B cell (primary cell): ENCODE measurements around the gene PBX2. TPM values are rescaled to one million over a fixed set of nuclear protein-coding genes. Genes with fewer than 3 reads are reported as not detected.

Experiments used
- ATAC-seq: fragments of 200-7000 bp; cut with Tn5 transposase; one replicate; pipeline ENCODE4 v1.10.0; 2021; ENCODE audit warnings: low read depth, mild to moderate bottlenecking, moderate number of reproducible peaks, moderate library complexity
- CTCF ChIA-PET: fragments of 350-600 bp; sonication (Branson Sonifier 250); formaldehyde crosslinking; loops from one replicate; lab custom pipeline; 2021; ENCODE audit warnings: antibody characterized with exemption, inconsistent platforms; lab: Charles Lee
- POLR2A ChIA-PET: fragments of 350-600 bp; sonication (Branson Sonifier 250); formaldehyde crosslinking; loops from one replicate; lab custom pipeline; 2021; ENCODE audit warnings: antibody characterized with exemption; lab: Charles Lee
- DNase-seq: peaks from one replicate; pipeline ENCODE4 v3.0.0; 2013
- H2AFZ ChIP-seq: 2 replicates; pipeline ENCODE4 v1.6.1; 2012; ENCODE audit warnings: mild to moderate bottlenecking, low read depth, low read length; ENCODE audit not compliant: insufficient read depth, poor library complexity, severe bottlenecking
- H3K27ac ChIP-seq, 2 donors: 1 replicate in 1 of 2; 2 replicates in 1 of 2; pipeline ENCODE4 v1.5.1; 2012 to 2013; ENCODE audit warnings: low read length in 2 of 2, mild to moderate bottlenecking in 2 of 2, moderate library complexity in 1 of 2
- H3K27me3 ChIP-seq, 4 experiments: fragments of 200-600 bp in 1 of 4; sonication (generic) in 1 of 4; replicated peaks in 1 of 4; 1 replicate in 2 of 4; 2 replicates in 2 of 4; pipeline versions ENCODE4 v1.6.1 to v1.7.0; 2013 to 2016; ENCODE audit warnings: low read length in 3 of 4, mild to moderate bottlenecking in 2 of 4, mixed read lengths in 1 of 4, moderate library complexity in 1 of 4; ENCODE audit not compliant: insufficient read depth in 4 of 4, control insufficient read depth in 3 of 4; ENCODE audit errors: control extremely low read depth in 1 of 4
- H3K36me3 ChIP-seq, 2 experiments: replicated peaks in 1 of 2; 1 replicate in 1 of 2; 2 replicates in 1 of 2; pipeline versions ENCODE4 v1.6.1 to v1.7.1; 2013; ENCODE audit warnings: low read length in 1 of 2; ENCODE audit not compliant: insufficient read depth in 2 of 2, control insufficient read depth in 1 of 2; ENCODE audit errors: control extremely low read depth in 1 of 2, extremely low read depth in 1 of 2
- H3K4me1 ChIP-seq, 2 donors: fragments of 200-600 bp in 1 of 2; sonication (generic) in 1 of 2; 1 replicate in 1 of 2; 2 replicates in 1 of 2; pipeline versions ENCODE4 v1.5.1 to v1.6.1; 2013 to 2017; ENCODE audit warnings: low read length in 2 of 2; ENCODE audit not compliant: control insufficient read depth in 2 of 2, insufficient read depth in 2 of 2
- H3K4me2 ChIP-seq: replicated peaks from 2 replicates; pipeline ENCODE3; 2012; ENCODE audit warnings: mild to moderate bottlenecking, low read depth, low read length; ENCODE audit not compliant: poor library complexity, severe bottlenecking
- H3K4me3 ChIP-seq, 5 experiments: fragments of 200-600 bp in 1 of 5; sonication (generic) in 1 of 5; 1 replicate in 3 of 5; 2 replicates in 2 of 5; pipeline versions ENCODE4 v1.5.1 to v1.7.0; 2011 to 2016; ENCODE audit warnings: low read length in 4 of 5, mild to moderate bottlenecking in 4 of 5, low read depth in 2 of 5, control low read depth in 1 of 5, moderate library complexity in 1 of 5; ENCODE audit not compliant: insufficient read depth in 1 of 5; ENCODE audit errors: control extremely low read depth in 1 of 5, extremely low read depth in 1 of 5
- H3K79me2 ChIP-seq: fragments of 200-600 bp; sonication (generic); one replicate; pipeline ENCODE4 v1.6.0; 2016; ENCODE audit warnings: low read length; ENCODE audit not compliant: control insufficient read depth, insufficient read depth
- H3K9ac ChIP-seq: fragments of 200-600 bp; sonication (generic); 2 replicates; pipeline ENCODE4 v1.6.1; 2017; ENCODE audit warnings: mild to moderate bottlenecking, low read length, moderate library complexity
- H3K9me3 ChIP-seq, 3 donors: one replicate each; pipeline versions ENCODE4 v1.6.1 to v1.7.1; 2013; ENCODE audit warnings: low read length in 2 of 3; ENCODE audit not compliant: control insufficient read depth in 2 of 3, insufficient read depth in 1 of 3; ENCODE audit errors: control extremely low read depth in 1 of 3
- H4K20me1 ChIP-seq: 2 replicates; pipeline ENCODE4 v1.6.0; 2012; ENCODE audit warnings: mild to moderate bottlenecking, low read length; ENCODE audit not compliant: insufficient read depth, control insufficient read depth, poor library complexity, severe bottlenecking
- H3K27ac Mint-ChIP-seq: one replicate; pipeline ENCODE4 v1.8.0; 2021; ENCODE audit warnings: mixed read lengths
- H3K27me3 Mint-ChIP-seq: one replicate; pipeline ENCODE4 v1.8.0; 2021; ENCODE audit warnings: mixed read lengths
- H3K4me1 Mint-ChIP-seq: one replicate; pipeline ENCODE4 v1.8.0; 2021; ENCODE audit warnings: mixed read lengths
- H3K4me3 Mint-ChIP-seq: one replicate; pipeline ENCODE4 v1.8.0; 2021; ENCODE audit warnings: mixed read lengths
- H3K9me3 Mint-ChIP-seq: one replicate; pipeline ENCODE4 v1.8.0; 2022; ENCODE audit warnings: mixed read lengths; ENCODE audit not compliant: insufficient read depth
- EZH2 ChIP-seq: IDR thresholded peaks from 2 replicates; pipeline ENCODE4 v1.6.1; 2012; ENCODE audit warnings: borderline replicate concordance, low read depth, mild to moderate bottlenecking, moderate library complexity, low read length; ENCODE audit not compliant: insufficient read depth, poor library complexity, severe bottlenecking
- intact Hi-C: fragments of 100-400 bp; cut with micrococcal nuclease; formaldehyde crosslinking; loops from one replicate; pipeline ENCODE4 v1.10.0; 2022
- polyA plus RNA-seq: library from polyadenylated mRNA; depleted of rRNA; stranded (reverse); fragments of >200 nt; gene quantifications from 2 replicates; pipeline ENCODE4 v1.2.3, GENCODE V29; 2012
- small RNA-seq: library from RNA; depleted of rRNA; stranded (forward); fragments of <200 nt; gene quantifications from one replicate; pipeline ENCODE3, GENCODE V24; 2012; ENCODE audit warnings: low replicate concordance, low read depth; ENCODE audit not compliant: insufficient read length
- total RNA-seq, 2 donors: library from RNA; stranded (reverse); fragments of 120-200 nt in 1 of 2; gene quantifications; 1 replicate in 1 of 2; 2 replicates in 1 of 2; pipeline versions ENCODE4 v1.2.3 to v1.2.4, GENCODE V29; 2013 to 2022
- TF ChIP-seq, protein P1 (sequence below): fragments of 200-600 bp; IDR thresholded peaks from one replicate; pipeline ENCODE4 v1.8.0; 2022; ENCODE audit warnings: antibody characterized with exemption, mild to moderate bottlenecking

PBX2 gene
- total and polyA plus RNA-seq, 2 donors (not counting 1 experiment from before 2014, with no cell fraction given), result 128 to 188 TPM

DNA sequence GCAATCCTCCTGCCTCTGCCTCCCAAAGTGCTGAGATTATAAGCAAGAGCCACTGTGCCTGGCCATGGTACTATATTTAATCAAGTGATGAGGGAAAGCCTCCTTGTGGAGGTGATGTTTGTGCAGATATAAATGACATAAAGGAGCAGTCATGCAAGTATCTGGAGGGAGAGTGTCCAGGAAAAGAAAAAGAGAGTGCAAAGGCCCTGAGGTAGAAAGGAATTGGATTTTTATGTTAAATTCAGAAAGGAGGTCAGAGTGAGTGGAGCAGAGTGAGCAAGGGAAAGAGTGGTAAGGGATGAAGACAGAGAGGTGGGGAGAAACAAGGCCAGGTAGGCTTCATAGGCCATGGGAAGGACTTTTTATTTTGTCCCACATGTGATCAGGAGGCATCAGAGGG, 52.5 kb downstream of the PBX2 start:
- no peaks in the 10 kb centered on the region for H3K4me1 ChIP-seq
- no peak overlapping the region for H3K9ac ChIP-seq
- no peak overlapping the region for H3K27ac ChIP-seq
- no peak for DNase-seq
- H3K4me3 ChIP-seq, result no peak overlapping the region
- H3K79me2 ChIP-seq, result no peaks in the 10 kb centered on the region
- no peak overlapping the region for H2AFZ ChIP-seq
- H3K27me3 ChIP-seq, result peaks cover 0 to 5% (median 2%) of the 10 kb centered on the region in 4 experiments
- Mint-ChIP-seq H3K27ac (no peak overlapping the region), H3K4me3 (no peak overlapping the region), H3K27me3 (peaks cover 20% of the 10 kb centered on the region), H3K9me3 (no peaks in the 10 kb centered on the region), H3K4me1 (no peaks in the 10 kb centered on the region)
- no peak overlapping the region for H3K4me2 ChIP-seq
- intact Hi-C loops, result no loop called here
- H4K20me1 ChIP-seq, result no peaks in the 10 kb centered on the region
- CTCF ChIA-PET, result no interaction called here
- H3K9me3 ChIP-seq, result no peaks in the 10 kb centered on the region
- no peaks in the 10 kb centered on the region for H3K36me3 ChIP-seq
- TF ChIP-seq EZH2, result no peak
- TF ChIP-seq, protein P1, sequence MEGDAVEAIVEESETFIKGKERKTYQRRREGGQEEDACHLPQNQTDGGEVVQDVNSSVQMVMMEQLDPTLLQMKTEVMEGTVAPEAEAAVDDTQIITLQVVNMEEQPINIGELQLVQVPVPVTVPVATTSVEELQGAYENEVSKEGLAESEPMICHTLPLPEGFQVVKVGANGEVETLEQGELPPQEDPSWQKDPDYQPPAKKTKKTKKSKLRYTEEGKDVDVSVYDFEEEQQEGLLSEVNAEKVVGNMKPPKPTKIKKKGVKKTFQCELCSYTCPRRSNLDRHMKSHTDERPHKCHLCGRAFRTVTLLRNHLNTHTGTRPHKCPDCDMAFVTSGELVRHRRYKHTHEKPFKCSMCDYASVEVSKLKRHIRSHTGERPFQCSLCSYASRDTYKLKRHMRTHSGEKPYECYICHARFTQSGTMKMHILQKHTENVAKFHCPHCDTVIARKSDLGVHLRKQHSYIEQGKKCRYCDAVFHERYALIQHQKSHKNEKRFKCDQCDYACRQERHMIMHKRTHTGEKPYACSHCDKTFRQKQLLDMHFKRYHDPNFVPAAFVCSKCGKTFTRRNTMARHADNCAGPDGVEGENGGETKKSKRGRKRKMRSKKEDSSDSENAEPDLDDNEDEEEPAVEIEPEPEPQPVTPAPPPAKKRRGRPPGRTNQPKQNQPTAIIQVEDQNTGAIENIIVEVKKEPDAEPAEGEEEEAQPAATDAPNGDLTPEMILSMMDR, result no peak
- ATAC-seq, result no peak
- POLR2A ChIA-PET, result no interaction called here

Small RNA genes lying within 50 kb of the gene (small RNA-seq; reads per million reads assigned to genes)
- gene AL662884.1 (not detected), gene MIR6833 (not detected)

Other genes with a start within 250 kb of the PBX2 start
- gene CFB, start 244.1 kb downstream of the PBX2 start, total RNA-seq, result not detected in 2 replicates
- 0.09 TPM in 1 of 2 replicates, not detected in the other for gene CFB, start 244.1 kb downstream of the PBX2 start, polyA plus RNA-seq
- gene NELFE, start 231.2 kb downstream of the PBX2 start, total RNA-seq, result 48.6 and 53.7 TPM in 2 replicates
- 39.0 and 40.0 TPM in 2 replicates for gene NELFE, start 231.2 kb downstream of the PBX2 start, polyA plus RNA-seq
- gene SKIC2, start 231.0 kb downstream of the PBX2 start, total RNA-seq, result 119 and 122 TPM in 2 replicates
- gene SKIC2, start 231.0 kb downstream of the PBX2 start, polyA plus RNA-seq, result 93.1 and 114 TPM in 2 replicates
- 33.9 and 36.1 TPM in 2 replicates for gene DXO, start 218.1 kb downstream of the PBX2 start, total RNA-seq
- 139 and 150 TPM in 2 replicates for gene DXO, start 218.1 kb downstream of the PBX2 start, polyA plus RNA-seq
- gene C4A, start 208.1 kb downstream of the PBX2 start, total RNA-seq, result 10.5 and 11.1 TPM in 2 replicates
- gene C4A, start 208.1 kb downstream of the PBX2 start, polyA plus RNA-seq, result 9.0 and 9.9 TPM in 2 replicates
- gene C4B, start 175.4 kb downstream of the PBX2 start, total RNA-seq, result 3.8 and 7.4 TPM in 2 replicates
- gene C4B, start 175.4 kb downstream of the PBX2 start, polyA plus RNA-seq, result 4.7 and 9.0 TPM in 2 replicates
- gene CYP21A2, start 151.8 kb downstream of the PBX2 start, total RNA-seq, result 0.51 TPM in 1 of 2 replicates, not detected in the other
- 0.17 TPM in 1 of 2 replicates, not detected in the other for gene CYP21A2, start 151.8 kb downstream of the PBX2 start, polyA plus RNA-seq
- gene TNXB, start 80.9 kb downstream of the PBX2 start, total RNA-seq, result 19.0 and 22.7 TPM in 2 replicates
- 1.4 and 4.0 TPM in 2 replicates for gene TNXB, start 80.9 kb downstream of the PBX2 start, polyA plus RNA-seq
- gene ATF6B, start 62.0 kb downstream of the PBX2 start, total RNA-seq, result 201 and 206 TPM in 2 replicates
- gene ATF6B, start 62.0 kb downstream of the PBX2 start, polyA plus RNA-seq, result 137 and 180 TPM in 2 replicates
- 4.6 and 4.7 TPM in 2 replicates for gene FKBPL, start 59.9 kb downstream of the PBX2 start, total RNA-seq
- gene FKBPL, start 59.9 kb downstream of the PBX2 start, polyA plus RNA-seq, result 3.1 and 4.1 TPM in 2 replicates
- gene PRRT1, start 38.3 kb downstream of the PBX2 start, total RNA-seq, result not detected in 2 replicates
- gene PRRT1, start 38.3 kb downstream of the PBX2 start, polyA plus RNA-seq, result 0.19 TPM in 1 of 2 replicates, not detected in the other
- gene PPT2, start 36.1 kb downstream of the PBX2 start, total RNA-seq, result 2.7 and 4.2 TPM in 2 replicates
- 1.2 and 1.6 TPM in 2 replicates for gene PPT2, start 36.1 kb downstream of the PBX2 start, polyA plus RNA-seq
- gene EGFL8, start 25.6 kb downstream of the PBX2 start, total RNA-seq, result 3.9 and 4.5 TPM in 2 replicates
- 0.91 and 2.7 TPM in 2 replicates for gene EGFL8, start 25.6 kb downstream of the PBX2 start, polyA plus RNA-seq
- 27.4 and 29.8 TPM in 2 replicates for gene AGPAT1, start 14.1 kb downstream of the PBX2 start, total RNA-seq
- 27.2 and 37.1 TPM in 2 replicates for gene AGPAT1, start 14.1 kb downstream of the PBX2 start, polyA plus RNA-seq
- 39.0 and 40.7 TPM in 2 replicates for gene RNF5, start 11.8 kb downstream of the PBX2 start, total RNA-seq
- 25.0 and 25.5 TPM in 2 replicates for gene RNF5, start 11.8 kb downstream of the PBX2 start, polyA plus RNA-seq
- 36.4 and 38.8 TPM in 2 replicates for gene AGER, start 5.9 kb downstream of the PBX2 start, total RNA-seq
- gene AGER, start 5.9 kb downstream of the PBX2 start, polyA plus RNA-seq, result 29.9 and 31.6 TPM in 2 replicates
- gene GPSM3, start 2.4 kb upstream of the PBX2 start, total RNA-seq, result 184 and 194 TPM in 2 replicates
- gene GPSM3, start 2.4 kb upstream of the PBX2 start, polyA plus RNA-seq, result 254 and 299 TPM in 2 replicates
- gene NOTCH4, start 33.9 kb upstream of the PBX2 start, total RNA-seq, result 10.2 and 10.3 TPM in 2 replicates
- 6.3 and 11.5 TPM in 2 replicates for gene NOTCH4, start 33.9 kb upstream of the PBX2 start, polyA plus RNA-seq
- not detected in 2 replicates for gene TSBP1, start 181.7 kb upstream of the PBX2 start, total RNA-seq
- not detected in 2 replicates for gene TSBP1, start 181.7 kb upstream of the PBX2 start, polyA plus RNA-seq
- not detected in 2 replicates for gene BTNL2, start 217.0 kb upstream of the PBX2 start, total RNA-seq
- gene BTNL2, start 217.0 kb upstream of the PBX2 start, polyA plus RNA-seq, result not detected in 2 replicates
- gene HLA-DRA, start 249.7 kb upstream of the PBX2 start, total RNA-seq, result 2,785 and 2,881 TPM in 2 replicates
- 4,498 and 4,999 TPM in 2 replicates for gene HLA-DRA, start 249.7 kb upstream of the PBX2 start, polyA plus RNA-seq